Measurements from ENCODE around the gene SLC35B3. TPM values are rescaled to one million over a fixed set of nuclear protein-coding genes. Genes with fewer than 3 reads are reported as not detected.

Gene SLC35B3
- polyA plus RNA-seq, 1 experiment: 38.2 TPM

DNA sequence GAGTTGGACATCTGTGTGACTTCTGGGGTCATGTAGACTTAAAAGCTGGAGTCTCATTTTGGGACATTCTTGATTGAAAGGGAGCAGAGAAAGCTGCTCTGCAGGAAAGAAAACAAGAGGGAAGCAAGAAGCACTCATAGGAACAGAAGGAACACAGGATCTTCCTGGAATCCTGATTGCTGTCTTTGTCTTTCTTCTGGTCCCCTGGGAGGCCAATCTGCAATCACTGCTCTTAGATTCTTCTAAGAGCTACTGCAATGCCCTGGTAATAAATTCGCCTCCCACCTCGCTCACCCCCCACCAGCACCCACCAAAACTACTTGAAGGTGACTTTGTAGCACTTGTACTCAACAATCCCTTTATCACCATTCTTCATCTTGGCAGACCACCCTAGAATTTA is 51.8 kb downstream of the SLC35B3 start:
- POLR2A ChIA-PET: no interaction called here
- CTCF ChIA-PET: no interaction called here
- H3K4me3 ChIP-seq (ENCODE audit: low read depth, low read length): no peak overlapping the region
- no peak overlapping the region for H3K27ac ChIP-seq (ENCODE audit: low read depth, low read length)
- no peaks in the 10 kb centered on the region for H3K9me3 ChIP-seq (ENCODE audit: control insufficient read depth, insufficient read depth, low read length)
- TF ChIP-seq, protein P1, sequence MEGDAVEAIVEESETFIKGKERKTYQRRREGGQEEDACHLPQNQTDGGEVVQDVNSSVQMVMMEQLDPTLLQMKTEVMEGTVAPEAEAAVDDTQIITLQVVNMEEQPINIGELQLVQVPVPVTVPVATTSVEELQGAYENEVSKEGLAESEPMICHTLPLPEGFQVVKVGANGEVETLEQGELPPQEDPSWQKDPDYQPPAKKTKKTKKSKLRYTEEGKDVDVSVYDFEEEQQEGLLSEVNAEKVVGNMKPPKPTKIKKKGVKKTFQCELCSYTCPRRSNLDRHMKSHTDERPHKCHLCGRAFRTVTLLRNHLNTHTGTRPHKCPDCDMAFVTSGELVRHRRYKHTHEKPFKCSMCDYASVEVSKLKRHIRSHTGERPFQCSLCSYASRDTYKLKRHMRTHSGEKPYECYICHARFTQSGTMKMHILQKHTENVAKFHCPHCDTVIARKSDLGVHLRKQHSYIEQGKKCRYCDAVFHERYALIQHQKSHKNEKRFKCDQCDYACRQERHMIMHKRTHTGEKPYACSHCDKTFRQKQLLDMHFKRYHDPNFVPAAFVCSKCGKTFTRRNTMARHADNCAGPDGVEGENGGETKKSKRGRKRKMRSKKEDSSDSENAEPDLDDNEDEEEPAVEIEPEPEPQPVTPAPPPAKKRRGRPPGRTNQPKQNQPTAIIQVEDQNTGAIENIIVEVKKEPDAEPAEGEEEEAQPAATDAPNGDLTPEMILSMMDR (IDR thresholded peaks at IDR 0.05; ENCODE audit: low read depth, low read length): no peak
- H3K27me3 ChIP-seq (ENCODE audit: control insufficient read depth, insufficient read depth, low read length): no peaks in the 10 kb centered on the region
- DNase-seq (ENCODE audit: low read depth, low spot score): no peak

DNA sequence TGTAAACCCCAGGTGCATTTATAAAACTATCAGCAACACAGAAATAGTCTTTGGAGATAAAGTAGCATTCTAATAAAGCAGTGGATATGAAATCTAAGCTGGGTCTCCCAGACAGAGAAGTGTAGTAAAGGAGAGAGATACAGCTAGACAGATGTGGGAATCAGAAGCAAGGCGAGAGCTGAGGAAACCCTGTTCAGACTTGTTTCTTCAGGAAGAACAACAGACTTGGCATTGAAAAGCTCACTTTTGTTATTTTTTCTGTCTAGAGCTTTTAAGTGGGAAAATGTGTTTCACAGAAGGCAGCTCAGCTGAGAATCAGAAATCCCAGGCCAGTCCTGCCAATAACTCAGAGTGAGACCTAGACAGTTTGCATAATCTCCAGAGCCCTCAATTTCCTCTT is 52.9 kb downstream of the SLC35B3 start:
- CTCF ChIA-PET: no interaction called here
- no peak overlapping the region for H3K27ac ChIP-seq (ENCODE audit: low read depth, low read length)
- POLR2A ChIA-PET: no interaction called here
- TF ChIP-seq, protein P1 (IDR thresholded peaks at IDR 0.05; ENCODE audit: low read depth, low read length): no peak
- no peak for DNase-seq (ENCODE audit: low read depth, low spot score)
- no peaks in the 10 kb centered on the region for H3K9me3 ChIP-seq (ENCODE audit: control insufficient read depth, insufficient read depth, low read length)
- no peak overlapping the region for H3K4me3 ChIP-seq (ENCODE audit: low read depth, low read length)
- no peaks in the 10 kb centered on the region for H3K27me3 ChIP-seq (ENCODE audit: control insufficient read depth, insufficient read depth, low read length)

DNA sequence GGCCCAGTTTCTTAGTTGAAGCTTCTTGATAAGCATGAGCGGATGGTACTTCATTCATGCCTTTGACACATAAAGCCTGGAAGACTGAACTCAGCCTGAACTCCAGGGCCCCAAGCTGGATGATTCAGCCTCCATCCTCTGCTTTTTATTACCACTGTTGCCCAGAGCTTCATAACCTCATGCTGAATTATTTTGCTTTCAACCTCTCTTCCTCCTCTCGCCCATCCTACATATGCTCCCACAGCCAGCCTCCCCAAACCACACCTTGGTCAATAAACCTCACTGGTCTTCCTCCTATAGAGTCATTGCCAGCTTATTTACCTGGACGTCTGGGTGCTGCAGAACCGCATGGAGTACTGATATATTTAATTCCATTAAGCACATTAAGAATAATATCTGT is 59.4 kb downstream of the SLC35B3 start:
- TF ChIP-seq, protein P1 (IDR thresholded peaks at IDR 0.05; ENCODE audit: low read depth, low read length): no peak
- ChIA-PET POLR2A (no interaction called here), CTCF (no interaction called here)
- no peaks in the 10 kb centered on the region for H3K27me3 ChIP-seq (ENCODE audit: control insufficient read depth, insufficient read depth, low read length)
- H3K4me3 ChIP-seq (ENCODE audit: low read depth, low read length): no peak overlapping the region
- DNase-seq (ENCODE audit: low read depth, low spot score): no peak
- H3K27ac ChIP-seq (ENCODE audit: low read depth, low read length): no peak overlapping the region
- H3K9me3 ChIP-seq (ENCODE audit: control insufficient read depth, insufficient read depth, low read length): no peaks in the 10 kb centered on the region
